ENCODE data around the gene TTC13. TPM values are rescaled to one million over a fixed set of nuclear protein-coding genes. Genes with fewer than 3 reads are reported as not detected.
"Not testable (repeated sequence)": the region's sequence is repeated elsewhere in the genome, so short reads cannot be mapped to it uniquely, and the experiment has no call there.

Gene TTC13
- 20.7 and 21.8 TPM in 2 replicates for total RNA-seq

DNA sequence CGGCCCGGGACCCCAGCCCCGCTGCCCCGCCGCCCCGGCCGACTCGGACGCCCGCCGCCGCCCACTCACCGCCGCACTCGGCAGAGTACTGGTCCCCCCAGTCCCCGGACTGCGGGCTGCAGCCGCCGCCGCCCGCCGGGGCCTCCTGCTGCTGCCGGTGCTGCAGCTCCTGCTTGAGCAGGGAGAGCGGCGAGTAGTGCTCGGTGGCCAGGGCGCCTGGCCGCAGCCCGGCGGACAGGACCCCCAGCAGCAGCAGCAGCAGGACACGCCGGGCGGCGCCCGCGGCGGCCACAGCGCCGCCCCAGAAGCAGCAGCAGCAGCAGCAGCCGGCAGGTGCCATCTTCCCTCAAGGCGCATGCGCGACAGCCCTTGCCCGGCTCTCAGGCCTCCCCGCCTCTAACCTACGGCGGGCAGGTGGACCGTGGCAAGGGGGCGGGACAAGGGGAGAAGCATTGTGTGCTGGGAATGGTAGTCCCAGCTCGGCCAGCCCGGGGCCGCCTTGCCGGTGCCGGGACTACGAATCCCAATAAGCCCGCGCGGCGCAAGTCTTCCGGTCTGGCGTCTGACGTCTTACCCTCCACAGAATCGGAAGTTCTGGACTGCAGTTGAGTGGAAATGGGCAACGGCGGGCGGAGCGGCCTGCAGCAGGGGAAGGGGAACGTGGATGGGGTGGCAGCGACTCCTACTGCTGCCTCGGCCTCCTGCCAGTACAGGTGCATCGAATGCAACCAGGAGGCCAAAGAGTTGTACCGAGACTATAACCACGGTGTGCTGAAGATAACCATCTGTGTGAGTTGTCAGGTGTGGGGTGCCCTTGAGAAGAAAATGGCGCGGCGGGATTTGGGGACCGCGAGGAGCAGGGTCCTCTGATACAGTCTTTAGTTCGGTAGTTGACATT, at the start of gene TTC13, which contains the start of gene ARV1:
Gene TTC13 (minus strand): TSS at position 371 of the 898 bp plus-strand sequence. CDS start 31 bp downstream, at position 340.
Gene ARV1 (plus strand): TSS at position 604 of the 898 bp plus-strand sequence. CDS start 12 bp downstream, at position 616.
- Mint-ChIP-seq H3K27me3 (ENCODE audit: insufficient read depth) (no peaks in the 10 kb centered on the region), H3K27ac (peak within 1 kb of the TSS; percentile 94), H3K4me1 (ENCODE audit: low read depth) (peaks cover 33% of the 10 kb centered on the region), H3K4me3 (peak within 1 kb of the TSS; percentile 92), H3K36me3 (ENCODE audit: low read depth) (peaks cover 22% of the 10 kb centered on the region), H3K9me3 (no peaks in the 10 kb centered on the region)
- intact Hi-C loops (cut with micrococcal nuclease) = loop anchor here (1.0 to 5.0 kb wide), 11 partner anchors 61 to 1351 kb away; partner anchors contain the start of genes C1orf198, COG2, GNPAT and SPRTN
- peak; percentile 97 for DNase-seq (ENCODE audit: low spot score)

DNA sequence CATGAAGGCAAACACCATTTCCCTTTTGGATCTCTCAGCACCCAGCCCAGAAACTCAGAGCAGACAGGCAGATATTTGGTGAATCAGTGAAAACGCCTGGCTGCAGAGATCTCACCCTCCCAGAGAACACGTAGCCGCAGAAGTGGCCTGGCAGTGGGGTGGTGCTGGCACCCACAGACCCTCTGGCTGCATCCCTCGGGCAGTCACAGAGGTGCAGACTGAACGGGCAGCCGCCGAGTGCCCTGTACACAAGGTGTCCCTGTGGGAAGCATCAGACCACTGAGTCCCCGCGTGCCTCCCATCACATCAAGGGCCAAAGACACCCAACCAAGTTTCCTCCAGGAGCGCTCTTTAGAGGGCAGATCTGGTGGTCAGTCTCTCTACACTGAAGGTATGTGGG, 49.3 kb upstream of the TTC13 start:
- peaks cover 1% of the 10 kb centered on the region for H3K27me3 Mint-ChIP-seq (ENCODE audit: insufficient read depth)
- no peak overlapping the region for H3K4me3 Mint-ChIP-seq
- no peak for DNase-seq (ENCODE audit: low spot score)
- peaks cover 1% of the 10 kb centered on the region for H3K36me3 Mint-ChIP-seq (ENCODE audit: low read depth)
- no peak overlapping the region for H3K27ac Mint-ChIP-seq
- peaks cover 5% of the 10 kb centered on the region for H3K4me1 Mint-ChIP-seq (ENCODE audit: low read depth)
- intact Hi-C loops (cut with micrococcal nuclease) = no loop called here
- H3K9me3 Mint-ChIP-seq = no peaks in the 10 kb centered on the region

DNA sequence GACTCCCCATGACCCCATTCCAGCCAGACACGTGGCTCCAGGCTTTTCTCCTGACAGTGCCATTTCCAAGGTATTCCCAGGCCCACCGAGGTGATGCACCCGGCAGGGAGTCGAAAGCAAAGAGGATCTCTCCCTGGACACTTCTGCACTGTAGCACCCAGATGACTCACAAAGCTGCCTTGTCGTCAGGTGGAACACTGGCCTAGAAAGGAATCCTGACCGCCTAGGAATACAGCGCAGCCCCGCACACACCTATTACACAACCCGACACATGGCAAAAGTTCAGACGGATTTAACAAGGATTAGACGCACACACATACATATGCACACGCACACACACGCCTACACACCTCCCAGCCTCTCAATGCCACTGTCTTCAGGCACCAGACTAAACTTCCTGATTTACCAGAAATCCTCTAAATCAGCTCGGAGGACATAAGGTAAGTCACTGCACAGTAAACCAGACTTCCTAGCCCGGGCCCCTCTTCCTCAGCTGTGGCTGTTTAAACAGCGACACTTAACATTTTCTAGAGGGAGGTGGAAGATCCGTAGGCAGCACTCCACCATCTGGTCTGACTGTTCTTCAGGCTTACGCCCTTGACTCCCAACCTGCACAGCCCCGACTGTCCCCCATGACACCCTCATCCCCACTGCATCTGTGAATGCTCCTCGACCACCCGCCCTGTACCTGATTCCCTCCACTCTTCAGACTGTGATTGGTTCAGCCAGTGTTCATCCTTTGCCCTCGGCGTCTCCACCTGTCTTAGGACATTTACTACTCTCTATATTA, 48.7 kb upstream of the TTC13 start:
- DNase-seq (ENCODE audit: low spot score) = no peak

DNA sequence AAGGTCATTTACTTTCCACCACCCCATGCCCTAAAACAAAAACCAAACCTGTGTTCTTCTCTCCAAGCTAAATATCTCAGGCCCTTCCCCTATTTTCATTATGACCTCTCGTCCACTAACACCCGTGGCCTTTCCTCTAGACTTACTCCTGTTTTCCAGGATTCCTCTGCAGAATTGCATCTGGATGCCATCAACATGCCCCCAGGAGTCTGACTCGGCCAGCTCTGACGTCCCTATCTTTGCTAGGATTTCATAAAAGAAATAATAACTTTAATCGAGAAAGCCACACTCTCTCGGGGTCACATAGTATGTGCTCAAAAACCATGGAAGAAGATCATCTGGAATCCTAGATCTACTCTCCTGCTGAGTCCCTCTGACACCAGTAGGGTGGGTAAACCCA, 47.9 kb upstream of the TTC13 start:
- Mint-ChIP-seq H3K27ac (no peak overlapping the region), H3K4me1 (ENCODE audit: low read depth) (peaks cover 10% of the 10 kb centered on the region), H3K9me3 (no peaks in the 10 kb centered on the region), H3K27me3 (ENCODE audit: insufficient read depth) (peaks cover 1% of the 10 kb centered on the region), H3K4me3 (no peak overlapping the region), H3K36me3 (ENCODE audit: low read depth) (peaks cover 1% of the 10 kb centered on the region)
- intact Hi-C loops (cut with micrococcal nuclease) = no loop called here
- DNase-seq (ENCODE audit: low spot score) = no peak

More for the DNA sequence above, 48.7 kb upstream of the TTC13 start:
- intact Hi-C loops (cut with micrococcal nuclease) = no loop called here
- no peak overlapping the region for H3K27ac Mint-ChIP-seq
- peaks cover 1% of the 10 kb centered on the region for H3K27me3 Mint-ChIP-seq (ENCODE audit: insufficient read depth)
- peaks cover 1% of the 10 kb centered on the region for H3K36me3 Mint-ChIP-seq (ENCODE audit: low read depth)
- H3K9me3 Mint-ChIP-seq = no peaks in the 10 kb centered on the region
- H3K4me3 Mint-ChIP-seq = no peak overlapping the region
- H3K4me1 Mint-ChIP-seq (ENCODE audit: low read depth) = peaks cover 5% of the 10 kb centered on the region

DNA sequence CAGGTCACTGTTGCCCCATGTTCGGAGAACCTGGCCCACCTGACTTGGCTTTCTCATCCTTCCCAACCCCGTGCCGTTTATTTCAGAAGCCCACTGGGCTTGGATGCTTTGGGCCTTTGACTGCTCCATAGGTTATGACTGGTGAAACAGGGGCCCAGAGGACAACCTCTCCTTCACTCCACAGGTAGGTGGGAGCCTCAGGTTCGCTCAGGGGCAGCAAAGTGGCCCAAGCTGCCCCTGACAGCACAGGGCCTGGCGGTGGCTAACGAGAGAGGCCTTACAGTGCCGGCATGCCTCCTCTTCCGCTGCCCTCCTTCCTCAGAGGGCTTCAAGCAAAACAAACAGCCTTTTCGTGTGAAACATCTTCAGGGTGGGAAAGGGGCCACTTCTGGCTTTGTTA, 44.5 kb upstream of the TTC13 start:
- H3K4me1 Mint-ChIP-seq (ENCODE audit: low read depth) = peaks cover 22% of the 10 kb centered on the region
- H3K4me3 Mint-ChIP-seq = no peak overlapping the region

GRCh38 chr1:231022543-231022942, 43.9 kb upstream of the TTC13 start:
- H3K36me3 Mint-ChIP-seq (ENCODE audit: low read depth); H3K27me3 Mint-ChIP-seq (ENCODE audit: insufficient read depth); intact Hi-C loops (cut with micrococcal nuclease); H3K4me3 Mint-ChIP-seq; H3K9me3 Mint-ChIP-seq; H3K27ac Mint-ChIP-seq; DNase-seq (ENCODE audit: low spot score): not testable (repeated sequence)
- H3K4me1 Mint-ChIP-seq (ENCODE audit: low read depth) = peaks cover 22% of the 10 kb centered on the region

More for the DNA sequence above, 44.5 kb upstream of the TTC13 start:
- DNase-seq (ENCODE audit: low spot score) = no peak
- H3K27me3 Mint-ChIP-seq (ENCODE audit: insufficient read depth) = no peaks in the 10 kb centered on the region
- H3K27ac Mint-ChIP-seq = no peak overlapping the region
- peaks cover 5% of the 10 kb centered on the region for H3K36me3 Mint-ChIP-seq (ENCODE audit: low read depth)
- intact Hi-C loops (cut with micrococcal nuclease) = no loop called here
- H3K9me3 Mint-ChIP-seq = no peaks in the 10 kb centered on the region

DNA sequence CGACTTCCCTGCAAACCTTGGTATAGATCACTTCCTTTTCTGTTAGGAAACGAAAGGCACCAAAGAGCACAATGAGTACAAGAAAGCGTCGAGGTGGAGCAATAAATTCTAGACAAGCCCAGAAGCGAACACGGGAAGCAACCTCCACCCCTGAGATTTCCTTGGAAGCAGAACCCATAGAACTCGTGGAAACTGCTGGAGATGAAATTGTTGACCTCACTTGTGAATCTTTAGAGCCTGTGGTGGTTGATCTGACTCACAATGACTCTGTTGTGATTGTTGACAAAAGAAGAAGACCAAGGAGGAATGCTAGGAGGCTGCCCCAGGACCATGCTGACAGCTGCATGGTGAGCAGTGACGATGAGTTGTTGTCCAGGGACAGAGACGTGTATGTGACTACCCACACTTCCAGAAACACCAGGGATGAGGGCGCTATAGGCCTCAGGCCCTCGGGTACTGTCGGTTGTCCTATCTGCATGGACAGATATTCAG, 42.9 kb upstream of the TTC13 start:
- Mint-ChIP-seq H3K27me3 (ENCODE audit: insufficient read depth) (no peaks in the 10 kb centered on the region), H3K36me3 (ENCODE audit: low read depth) (peaks cover 6% of the 10 kb centered on the region), H3K27ac (no peak overlapping the region), H3K4me1 (ENCODE audit: low read depth) (peaks cover 22% of the 10 kb centered on the region), H3K4me3 (no peak overlapping the region), H3K9me3 (no peaks in the 10 kb centered on the region)
- intact Hi-C loops (cut with micrococcal nuclease) = no loop called here
- DNase-seq (ENCODE audit: low spot score) = no peak

- Mint-ChIP-seq H3K36me3 (ENCODE audit: low read depth) (peaks cover 6% of the 10 kb centered on the region), H3K27ac (no peak overlapping the region), H3K4me1 (ENCODE audit: low read depth) (peaks cover 22% of the 10 kb centered on the region), H3K4me3 (peak overlapping the region; percentile 34), H3K27me3 (ENCODE audit: insufficient read depth) (no peaks in the 10 kb centered on the region), H3K9me3 (no peaks in the 10 kb centered on the region)
- no peak for DNase-seq (ENCODE audit: low spot score)
- intact Hi-C loops (cut with micrococcal nuclease) = no loop called here
These were observed 42.2 kb upstream of the TTC13 start for GRCh38 chr1:231020816-231021215.

GRCh38 chr1:231020139-231020601, 41.5 kb upstream of the TTC13 start:
- H3K27ac Mint-ChIP-seq = no peak overlapping the region
- H3K4me1 Mint-ChIP-seq (ENCODE audit: low read depth) = peaks cover 22% of the 10 kb centered on the region
- intact Hi-C loops (cut with micrococcal nuclease) = no loop called here
- no peaks in the 10 kb centered on the region for H3K27me3 Mint-ChIP-seq (ENCODE audit: insufficient read depth)
- H3K4me3 Mint-ChIP-seq = peak overlapping the region; percentile 54
- no peak for DNase-seq (ENCODE audit: low spot score)
- peaks cover 6% of the 10 kb centered on the region for H3K36me3 Mint-ChIP-seq (ENCODE audit: low read depth)
- H3K9me3 Mint-ChIP-seq = no peaks in the 10 kb centered on the region

DNA sequence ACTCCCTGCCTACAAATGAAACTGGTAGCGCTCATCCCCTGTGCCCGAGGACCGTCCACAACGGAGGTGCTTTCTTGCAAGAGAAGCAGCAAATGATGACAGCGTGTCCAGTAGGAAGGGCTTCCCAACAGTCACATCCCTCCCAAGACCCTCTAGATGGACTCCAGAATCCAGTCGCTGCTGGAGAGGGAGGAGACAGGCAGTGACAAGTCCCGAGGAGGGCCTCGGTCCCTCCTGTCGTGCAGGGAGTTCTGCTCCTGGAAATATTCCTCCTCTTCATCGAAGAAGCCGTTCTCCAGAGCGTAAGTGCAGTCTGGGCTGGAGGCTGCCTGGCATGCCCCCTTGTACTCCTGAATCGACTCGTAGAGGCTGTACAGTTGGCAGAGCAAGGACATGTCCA, 41.0 kb upstream of the TTC13 start:
- no peak overlapping the region for H3K4me3 Mint-ChIP-seq
- H3K27ac Mint-ChIP-seq = no peak overlapping the region
- peaks cover 22% of the 10 kb centered on the region for H3K4me1 Mint-ChIP-seq (ENCODE audit: low read depth)
- H3K27me3 Mint-ChIP-seq (ENCODE audit: insufficient read depth) = no peaks in the 10 kb centered on the region
- DNase-seq (ENCODE audit: low spot score) = no peak
- intact Hi-C loops (cut with micrococcal nuclease) = no loop called here
- peaks cover 6% of the 10 kb centered on the region for H3K36me3 Mint-ChIP-seq (ENCODE audit: low read depth)
- no peaks in the 10 kb centered on the region for H3K9me3 Mint-ChIP-seq

- Mint-ChIP-seq H3K27ac (no peak overlapping the region), H3K36me3 (ENCODE audit: low read depth) (peaks cover 6% of the 10 kb centered on the region), H3K27me3 (ENCODE audit: insufficient read depth) (no peaks in the 10 kb centered on the region), H3K4me3 (no peak overlapping the region), H3K9me3 (no peaks in the 10 kb centered on the region), H3K4me1 (ENCODE audit: low read depth) (peaks cover 21% of the 10 kb centered on the region)
- no peak for DNase-seq (ENCODE audit: low spot score)
- intact Hi-C loops (cut with micrococcal nuclease) = no loop called here
These were observed 38.3 kb upstream of the TTC13 start for GRCh38 chr1:231016966-231017365.

DNA sequence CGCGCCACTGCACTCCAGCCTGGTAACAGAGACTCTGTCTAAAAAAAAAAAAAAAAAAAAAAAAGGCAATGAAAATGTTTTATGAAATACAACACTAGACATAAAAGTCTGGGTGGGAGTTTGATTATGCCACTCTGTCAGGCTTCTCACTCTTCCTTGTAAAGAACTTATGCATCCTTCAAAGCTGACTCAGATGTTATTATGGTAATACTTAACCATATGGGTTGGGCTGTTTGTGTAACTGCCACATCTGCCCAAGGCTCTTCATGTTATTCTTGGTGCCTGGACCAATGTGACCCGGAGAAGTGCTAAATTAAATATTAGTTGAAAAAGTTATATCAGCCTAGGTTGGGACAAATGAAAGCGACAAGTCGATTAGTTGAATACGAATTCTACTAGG, 37.6 kb upstream of the TTC13 start:
- intact Hi-C loops (cut with micrococcal nuclease) = no loop called here

More for the DNA sequence above, 37.6 kb upstream of the TTC13 start:
- peaks cover 6% of the 10 kb centered on the region for H3K36me3 Mint-ChIP-seq (ENCODE audit: low read depth)
- no peak overlapping the region for H3K27ac Mint-ChIP-seq
- DNase-seq (ENCODE audit: low spot score) = no peak
- no peaks in the 10 kb centered on the region for H3K27me3 Mint-ChIP-seq (ENCODE audit: insufficient read depth)
- no peak overlapping the region for H3K4me3 Mint-ChIP-seq
- no peaks in the 10 kb centered on the region for H3K9me3 Mint-ChIP-seq
- H3K4me1 Mint-ChIP-seq (ENCODE audit: low read depth) = peaks cover 14% of the 10 kb centered on the region
